Measurements from ENCODE around the gene TMEM258.

- no peak for TF ChIP-seq HOXD13 (CRISPR knock-in tag; IDR thresholded peaks at IDR 0.05; ENCODE audit: borderline replicate concordance)
- TF ChIP-seq CTCF (tag by site-specific recombination; IDR thresholded peaks at IDR 0.05): no peak
- TF ChIP-seq ZSCAN30 (tag by site-specific recombination; IDR thresholded peaks at IDR 0.05): no peak
- TF ChIP-seq ZNF121 (tag by site-specific recombination; IDR thresholded peaks at IDR 0.05): no peak
- no peak for TF ChIP-seq ATF2 (tag by site-specific recombination; IDR thresholded peaks at IDR 0.05; ENCODE audit: low read depth)
These were observed 18.6 kb downstream of the TMEM258 start for GRCh38 chr11:61773809-61774208.

All from HEK293 (cell line).